Astrocyte (in vitro differentiated cells and primary cell): Measurements from ENCODE around the gene TCTN1.

Source experiments
- EZH2 ChIP-seq: IDR thresholded peaks from 2 replicates; pipeline ENCODE4 v1.6.1; 2012; ENCODE audit warnings: mild to moderate bottlenecking, low read length, inconsistent platforms; ENCODE audit not compliant: insufficient read depth
- TF ChIP-seq, protein P1 (sequence below): IDR thresholded peaks from 2 replicates; pipeline ENCODE4 v1.5.1; 2011; ENCODE audit warnings: low read depth, mild to moderate bottlenecking, inconsistent platforms, low read length, moderate library complexity; ENCODE audit not compliant: insufficient read depth

DNA sequence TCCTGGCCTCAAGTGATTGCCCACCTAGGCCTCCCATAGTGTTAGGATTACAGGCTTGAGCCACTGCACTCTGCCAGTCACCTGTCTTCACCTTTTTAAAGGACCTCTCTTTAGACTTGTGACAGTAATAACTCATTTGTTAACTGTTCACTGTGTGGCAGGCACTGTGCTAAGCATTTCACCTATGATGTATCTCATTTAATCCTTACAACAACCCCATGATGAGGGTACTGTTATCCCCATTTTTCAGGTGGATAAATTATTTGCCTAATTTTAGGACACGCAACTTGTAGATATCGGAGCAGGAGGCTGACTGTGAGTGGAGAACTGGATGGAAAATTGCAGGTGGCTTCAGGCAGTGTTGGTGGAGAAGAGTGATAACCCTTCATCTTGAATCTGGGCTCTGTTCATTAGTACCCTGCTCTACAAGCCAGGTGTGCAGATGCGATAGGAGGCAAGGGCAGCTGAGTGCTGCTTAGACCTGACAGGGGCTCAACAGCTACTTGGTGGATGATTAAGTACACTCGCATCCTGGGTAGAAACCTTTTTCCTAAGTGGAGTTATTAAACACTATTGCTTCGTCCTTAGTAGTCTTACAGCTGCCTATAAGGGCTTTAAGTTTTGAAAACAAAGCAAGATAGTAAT, 2.7 kb downstream of the TCTN1 start:
- TF ChIP-seq, protein P1, sequence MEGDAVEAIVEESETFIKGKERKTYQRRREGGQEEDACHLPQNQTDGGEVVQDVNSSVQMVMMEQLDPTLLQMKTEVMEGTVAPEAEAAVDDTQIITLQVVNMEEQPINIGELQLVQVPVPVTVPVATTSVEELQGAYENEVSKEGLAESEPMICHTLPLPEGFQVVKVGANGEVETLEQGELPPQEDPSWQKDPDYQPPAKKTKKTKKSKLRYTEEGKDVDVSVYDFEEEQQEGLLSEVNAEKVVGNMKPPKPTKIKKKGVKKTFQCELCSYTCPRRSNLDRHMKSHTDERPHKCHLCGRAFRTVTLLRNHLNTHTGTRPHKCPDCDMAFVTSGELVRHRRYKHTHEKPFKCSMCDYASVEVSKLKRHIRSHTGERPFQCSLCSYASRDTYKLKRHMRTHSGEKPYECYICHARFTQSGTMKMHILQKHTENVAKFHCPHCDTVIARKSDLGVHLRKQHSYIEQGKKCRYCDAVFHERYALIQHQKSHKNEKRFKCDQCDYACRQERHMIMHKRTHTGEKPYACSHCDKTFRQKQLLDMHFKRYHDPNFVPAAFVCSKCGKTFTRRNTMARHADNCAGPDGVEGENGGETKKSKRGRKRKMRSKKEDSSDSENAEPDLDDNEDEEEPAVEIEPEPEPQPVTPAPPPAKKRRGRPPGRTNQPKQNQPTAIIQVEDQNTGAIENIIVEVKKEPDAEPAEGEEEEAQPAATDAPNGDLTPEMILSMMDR, result no peak
- no peak for TF ChIP-seq EZH2
